ENCODE measurements around the gene TRAFD1. TPM values are rescaled to one million over a fixed set of nuclear protein-coding genes. Genes with fewer than 3 reads are reported as not detected.

Gene TRAFD1
- total RNA-seq, 2 donors from 2014 or later = 29.7 to 50.0 TPM

DNA sequence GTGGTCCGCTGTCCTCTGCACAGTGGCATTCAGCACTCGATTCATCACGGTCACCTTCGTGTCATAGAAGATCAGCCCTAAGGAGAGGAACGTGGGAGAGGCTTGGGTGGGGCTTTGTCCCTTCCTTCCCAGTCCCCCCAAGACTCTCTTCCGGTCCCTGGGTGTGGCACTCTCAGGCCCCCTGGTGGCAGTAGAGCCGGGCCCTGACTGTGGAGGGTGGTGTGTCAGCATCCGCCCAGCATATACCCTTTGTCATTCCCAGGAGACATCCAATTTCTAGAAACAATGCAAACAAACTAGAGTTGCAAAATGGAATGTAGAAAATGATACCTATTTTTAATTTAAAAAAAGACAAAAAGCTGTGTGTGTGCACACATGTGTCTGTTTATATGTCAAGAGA is 45.0 kb downstream of the TRAFD1 start:
- ATAC-seq (replicated peaks) = peak; percentile 42
- H3K27me3 Mint-ChIP-seq = no peaks in the 10 kb centered on the region
- H3K9me3 Mint-ChIP-seq = no peaks in the 10 kb centered on the region
- H3K4me3 Mint-ChIP-seq = no peak overlapping the region
- H3K36me3 Mint-ChIP-seq (ENCODE audit: low read depth) = peaks cover 13% of the 10 kb centered on the region
- H3K27ac Mint-ChIP-seq = peak overlapping the region; percentile 62
- H3K4me1 Mint-ChIP-seq = peaks cover 6% of the 10 kb centered on the region

DNA sequence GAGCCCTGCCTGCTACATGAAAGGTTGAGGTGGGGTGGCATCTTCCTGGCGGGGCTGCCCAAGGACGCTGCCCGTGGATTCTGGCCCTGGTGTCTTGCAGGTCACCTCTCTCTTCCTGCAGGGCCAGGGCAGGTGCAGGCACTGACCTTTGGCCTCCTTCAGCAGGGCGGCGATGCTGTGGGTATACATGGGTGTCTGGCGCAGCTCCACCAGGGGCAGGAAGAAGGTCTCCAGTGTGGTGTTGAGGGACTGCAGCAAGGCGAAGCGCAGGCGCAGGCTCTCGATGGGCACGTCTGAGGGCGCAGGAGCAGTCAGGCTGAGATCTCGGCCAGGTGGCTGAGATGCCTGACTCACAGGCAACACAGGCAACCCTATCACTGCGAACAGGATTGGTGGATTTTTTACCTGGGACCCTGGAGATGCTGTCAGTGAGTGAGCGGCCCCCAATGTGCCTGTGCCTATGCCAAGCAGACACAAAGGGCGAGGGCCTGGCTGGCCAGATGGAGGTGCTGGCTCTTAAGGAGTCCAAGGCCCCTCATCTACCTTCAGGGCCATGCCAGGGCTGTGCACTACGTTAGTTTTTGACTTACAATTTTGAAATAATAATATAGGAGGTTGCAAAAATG is 45.7 kb downstream of the TRAFD1 start:
- H3K4me1 Mint-ChIP-seq = peaks cover 6% of the 10 kb centered on the region
- no peak overlapping the region for H3K27ac Mint-ChIP-seq
- H3K4me3 Mint-ChIP-seq = no peak overlapping the region
- ATAC-seq (replicated peaks) = no peak
- peaks cover 20% of the 10 kb centered on the region for H3K36me3 Mint-ChIP-seq (ENCODE audit: low read depth)
- H3K9me3 Mint-ChIP-seq = no peaks in the 10 kb centered on the region
- no peaks in the 10 kb centered on the region for H3K27me3 Mint-ChIP-seq

DNA sequence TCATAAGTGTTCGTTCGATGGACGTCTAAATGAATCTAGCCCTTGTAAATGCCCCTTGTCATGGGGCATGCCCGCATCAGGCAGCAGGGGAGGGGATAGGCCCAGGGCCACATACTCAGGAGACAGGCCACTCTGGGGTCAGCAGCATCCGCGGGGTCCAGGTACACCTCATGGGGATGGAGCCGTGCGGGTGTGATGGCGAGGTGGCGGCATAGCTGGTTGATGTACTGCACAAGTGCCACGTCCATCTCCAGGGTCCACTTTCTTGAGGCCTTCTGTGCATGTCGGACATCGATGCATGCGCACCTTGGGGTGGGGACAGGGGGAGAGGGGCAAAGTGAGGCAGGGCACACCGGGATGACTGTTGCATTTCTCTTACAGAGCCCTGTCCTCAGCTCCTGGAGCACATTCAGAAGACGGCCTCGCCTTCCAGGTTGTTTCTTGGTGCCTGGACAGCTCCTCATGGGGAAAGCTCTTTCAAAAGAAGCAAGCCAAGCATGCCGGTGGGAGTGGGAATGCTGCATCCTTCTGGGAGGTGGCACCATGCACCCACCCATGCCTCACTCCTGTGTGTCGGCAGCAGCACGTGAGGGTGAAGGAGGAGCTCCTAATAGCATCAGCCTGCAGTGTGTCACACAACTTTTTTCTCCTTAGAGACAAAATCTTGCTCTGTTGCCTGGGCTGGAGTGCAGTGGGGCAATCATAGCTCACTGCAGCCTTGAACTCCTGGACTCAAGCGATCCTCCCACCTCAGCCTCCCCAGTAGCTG is 47.4 kb downstream of the TRAFD1 start:
- H3K4me1 Mint-ChIP-seq = peaks cover 6% of the 10 kb centered on the region
- H3K9me3 Mint-ChIP-seq = no peaks in the 10 kb centered on the region
- no peak overlapping the region for H3K27ac Mint-ChIP-seq
- ATAC-seq (replicated peaks) = no peak
- H3K27me3 Mint-ChIP-seq = no peaks in the 10 kb centered on the region
- H3K4me3 Mint-ChIP-seq = no peak overlapping the region
- peaks cover 32% of the 10 kb centered on the region for H3K36me3 Mint-ChIP-seq (ENCODE audit: low read depth)

DNA sequence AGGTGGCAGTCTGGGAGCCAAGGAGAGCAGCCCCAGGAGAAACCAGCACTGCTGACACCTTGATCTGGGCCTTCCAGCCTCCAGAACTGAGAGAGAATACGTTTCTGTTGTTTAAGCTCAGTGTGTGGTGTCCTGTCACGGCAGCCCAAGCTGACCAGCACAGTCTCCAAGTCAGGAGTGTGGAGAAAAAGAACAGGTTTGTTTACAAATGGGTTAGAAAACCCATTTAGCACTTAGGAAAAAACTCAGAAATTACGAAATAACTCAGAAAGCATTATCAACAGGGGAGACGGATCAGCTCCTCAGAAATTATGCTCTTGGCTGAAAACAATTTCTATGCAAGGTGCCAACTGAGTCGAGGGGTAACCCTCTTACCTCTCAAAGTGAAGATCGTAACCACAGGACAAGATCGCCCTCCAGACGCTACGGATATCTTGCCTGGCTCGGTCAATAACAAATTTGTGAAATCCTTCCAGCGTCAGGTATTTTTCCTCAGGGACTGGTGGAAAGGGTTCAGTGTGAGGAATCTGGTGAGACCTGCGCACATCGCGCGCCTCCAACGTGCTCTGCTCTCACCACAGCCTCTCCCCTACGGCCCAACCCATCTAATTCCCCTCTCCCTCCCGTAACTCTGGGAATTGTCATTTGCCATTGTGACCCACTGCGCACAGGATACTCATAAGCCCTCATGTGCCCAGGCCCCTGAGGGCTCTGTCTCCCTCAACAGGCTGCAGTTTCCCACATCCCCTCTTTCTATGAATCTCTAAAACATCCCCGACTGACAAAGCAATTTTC is 50.2 kb downstream of the TRAFD1 start:
- no peak for ATAC-seq (replicated peaks)
- H3K36me3 Mint-ChIP-seq (ENCODE audit: low read depth) = peaks cover 50% of the 10 kb centered on the region
- no peaks in the 10 kb centered on the region for H3K9me3 Mint-ChIP-seq
- H3K4me1 Mint-ChIP-seq = no peaks in the 10 kb centered on the region
- H3K27ac Mint-ChIP-seq = no peak overlapping the region
- H3K4me3 Mint-ChIP-seq = no peak overlapping the region
- H3K27me3 Mint-ChIP-seq = no peaks in the 10 kb centered on the region

DNA sequence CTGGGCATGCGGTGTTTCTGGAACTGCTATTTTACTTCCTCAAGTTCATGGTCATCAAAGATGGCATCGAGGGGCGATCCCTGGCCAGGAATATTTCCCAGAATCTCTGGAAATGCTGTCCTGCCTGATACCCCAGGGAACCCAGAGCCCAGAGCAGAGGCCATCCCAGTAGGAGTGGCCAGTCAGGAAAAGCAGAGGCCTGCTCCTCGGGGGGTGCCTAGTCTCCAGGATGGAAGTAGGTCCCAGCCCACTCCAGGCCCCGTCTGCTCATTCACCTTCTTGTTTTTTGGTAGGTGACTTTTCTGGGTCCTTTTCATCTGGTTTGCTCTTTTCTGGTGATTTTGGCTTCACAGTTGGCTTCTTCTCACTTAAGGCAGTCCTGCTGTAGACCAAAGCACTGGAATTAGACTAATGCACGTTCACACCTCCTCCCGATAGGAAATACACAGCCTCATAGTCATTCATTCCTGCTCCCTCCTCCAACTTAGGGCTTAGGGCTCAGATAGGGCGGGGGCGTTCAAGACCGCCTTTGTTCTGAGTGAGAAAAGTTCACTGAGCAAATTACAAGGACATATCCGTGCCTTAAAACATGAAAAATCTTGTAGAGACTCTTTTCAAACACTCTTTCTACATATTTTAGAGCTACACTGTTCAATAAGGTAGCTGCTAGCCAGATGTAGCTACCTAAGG is 51.1 kb downstream of the TRAFD1 start:
- Mint-ChIP-seq H3K27ac (peak overlapping the region; percentile 31), H3K9me3 (no peaks in the 10 kb centered on the region), H3K4me1 (no peaks in the 10 kb centered on the region), H3K4me3 (no peak overlapping the region), H3K36me3 (ENCODE audit: low read depth) (peaks cover 59% of the 10 kb centered on the region), H3K27me3 (no peaks in the 10 kb centered on the region)
- ATAC-seq (replicated peaks) = no peak

DNA sequence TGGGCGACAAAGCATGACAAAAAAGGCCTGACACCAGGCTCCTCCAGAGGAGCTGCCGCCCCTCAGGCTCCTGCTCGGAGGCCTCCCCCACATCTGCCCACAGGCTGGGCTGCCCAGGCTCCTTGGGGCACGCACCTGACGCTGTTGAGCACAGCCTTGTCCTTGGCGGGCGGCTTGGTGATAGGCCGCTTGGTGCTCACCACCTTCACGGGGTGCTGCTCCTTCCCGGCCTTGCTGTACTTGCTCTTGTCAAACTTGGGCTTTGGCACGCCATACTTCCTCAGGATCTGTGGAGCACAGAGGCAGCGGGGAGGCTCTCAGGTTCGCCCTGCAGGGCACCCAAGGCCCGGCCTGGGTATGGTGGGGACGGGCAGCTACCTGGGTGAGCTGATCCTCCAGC is 53.4 kb downstream of the TRAFD1 start:
- Mint-ChIP-seq H3K9me3 (no peaks in the 10 kb centered on the region), H3K27ac (no peak overlapping the region)

DNA sequence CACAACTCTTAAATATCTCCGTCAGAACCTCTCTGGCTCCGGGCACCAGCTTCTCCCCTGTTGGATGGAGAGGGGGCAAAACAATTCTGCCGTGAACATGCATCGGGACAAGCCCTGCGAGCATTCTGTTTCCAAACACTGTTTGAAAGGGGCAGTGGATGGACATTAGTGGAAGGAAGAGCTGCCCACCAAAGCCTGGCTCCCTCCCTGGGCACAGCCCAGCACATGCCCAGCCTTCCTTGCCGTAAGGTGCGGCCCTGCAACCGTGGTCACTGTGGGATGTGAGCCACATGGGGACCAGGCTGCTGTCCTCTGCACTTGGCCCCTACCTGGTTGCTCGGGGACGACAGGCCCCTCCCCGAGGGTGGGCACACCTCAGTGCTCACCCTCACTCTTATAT is 54.0 kb downstream of the TRAFD1 start:
- Mint-ChIP-seq H3K9me3 (no peaks in the 10 kb centered on the region), H3K4me3 (no peak overlapping the region), H3K27me3 (no peaks in the 10 kb centered on the region), H3K36me3 (ENCODE audit: low read depth) (peaks cover 69% of the 10 kb centered on the region), H3K27ac (no peak overlapping the region), H3K4me1 (peaks cover 12% of the 10 kb centered on the region)
- ATAC-seq (replicated peaks) = no peak

More for the DNA sequence above, 53.4 kb downstream of the TRAFD1 start:
- H3K4me3 Mint-ChIP-seq = no peak overlapping the region
- no peak for ATAC-seq (replicated peaks)
- no peaks in the 10 kb centered on the region for H3K27me3 Mint-ChIP-seq
- H3K4me1 Mint-ChIP-seq = peaks cover 11% of the 10 kb centered on the region
- H3K36me3 Mint-ChIP-seq (ENCODE audit: low read depth) = peaks cover 64% of the 10 kb centered on the region

DNA sequence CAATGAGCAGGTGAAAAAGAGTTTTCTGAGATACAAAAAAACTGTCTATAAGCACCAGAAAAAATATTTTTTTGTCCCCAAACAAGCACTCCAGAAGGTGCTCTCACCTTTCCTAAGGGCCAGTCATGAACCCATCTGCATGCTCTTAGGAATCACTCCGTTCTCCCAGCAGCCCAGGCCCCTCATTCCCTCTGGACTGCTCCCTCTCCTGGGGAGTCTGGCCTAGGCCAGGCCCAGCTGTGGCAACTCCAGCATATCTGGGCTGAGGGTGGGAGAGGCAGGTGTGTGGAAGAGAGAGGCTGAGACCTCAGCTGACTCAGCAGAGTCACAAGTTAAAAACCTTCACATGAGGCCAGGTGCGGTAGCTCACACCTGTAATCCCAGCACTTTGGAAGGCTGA is 54.6 kb downstream of the TRAFD1 start:
- H3K36me3 Mint-ChIP-seq (ENCODE audit: low read depth) = peaks cover 72% of the 10 kb centered on the region
- H3K27me3 Mint-ChIP-seq = no peaks in the 10 kb centered on the region
- H3K9me3 Mint-ChIP-seq = no peaks in the 10 kb centered on the region
- no peak for ATAC-seq (replicated peaks)
- no peak overlapping the region for H3K4me3 Mint-ChIP-seq
- no peak overlapping the region for H3K27ac Mint-ChIP-seq
- H3K4me1 Mint-ChIP-seq = peaks cover 12% of the 10 kb centered on the region

DNA sequence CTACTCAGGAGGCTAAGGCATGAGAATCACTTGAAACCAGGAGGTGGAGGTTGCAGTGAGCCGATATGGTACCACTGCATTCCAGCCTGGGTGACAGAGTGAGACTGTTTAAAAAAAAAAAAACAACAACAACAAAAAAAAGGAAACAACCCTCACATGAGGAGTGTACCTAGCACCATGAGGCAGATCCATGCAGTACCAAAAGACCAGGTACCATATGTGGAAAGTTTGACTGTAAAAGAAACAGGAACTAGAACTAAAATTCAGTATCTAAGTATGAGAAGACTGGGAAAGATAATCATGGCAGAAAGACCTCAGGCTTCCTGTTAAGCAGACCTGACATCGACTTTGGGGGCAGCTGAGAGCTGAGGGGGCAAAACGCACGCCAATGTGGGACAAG is 55.1 kb downstream of the TRAFD1 start:
- H3K4me3 Mint-ChIP-seq = no peak overlapping the region
- no peak overlapping the region for H3K27ac Mint-ChIP-seq
- no peaks in the 10 kb centered on the region for H3K9me3 Mint-ChIP-seq
- no peaks in the 10 kb centered on the region for H3K27me3 Mint-ChIP-seq
- no peak for ATAC-seq (replicated peaks)
- peaks cover 12% of the 10 kb centered on the region for H3K4me1 Mint-ChIP-seq
- peaks cover 72% of the 10 kb centered on the region for H3K36me3 Mint-ChIP-seq (ENCODE audit: low read depth)

DNA sequence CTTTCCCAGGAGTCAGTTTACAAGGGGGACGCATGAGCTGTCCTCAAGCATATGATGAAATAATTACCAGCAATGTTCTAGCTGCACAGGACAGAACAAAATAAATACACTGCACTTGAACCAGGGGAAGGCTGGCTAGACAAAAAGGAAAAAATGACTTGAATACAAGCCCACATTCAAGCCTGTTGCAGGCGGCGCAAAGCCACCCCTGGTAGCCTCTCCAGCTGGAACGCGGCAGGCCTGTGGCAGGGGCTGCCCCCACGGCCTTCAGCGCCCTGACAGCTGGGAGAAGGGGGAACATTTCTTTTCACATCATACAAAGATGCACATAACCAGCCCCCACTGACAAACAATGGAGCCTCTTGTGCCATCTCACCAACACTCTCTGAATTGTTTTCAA is 57.1 kb downstream of the TRAFD1 start:
- no peaks in the 10 kb centered on the region for H3K27me3 Mint-ChIP-seq
- peaks cover 60% of the 10 kb centered on the region for H3K36me3 Mint-ChIP-seq (ENCODE audit: low read depth)
- ATAC-seq (replicated peaks) = no peak
- peaks cover 12% of the 10 kb centered on the region for H3K4me1 Mint-ChIP-seq
- H3K27ac Mint-ChIP-seq = no peak overlapping the region
- H3K9me3 Mint-ChIP-seq = no peaks in the 10 kb centered on the region
- H3K4me3 Mint-ChIP-seq = peak overlapping the region; percentile 44

DNA sequence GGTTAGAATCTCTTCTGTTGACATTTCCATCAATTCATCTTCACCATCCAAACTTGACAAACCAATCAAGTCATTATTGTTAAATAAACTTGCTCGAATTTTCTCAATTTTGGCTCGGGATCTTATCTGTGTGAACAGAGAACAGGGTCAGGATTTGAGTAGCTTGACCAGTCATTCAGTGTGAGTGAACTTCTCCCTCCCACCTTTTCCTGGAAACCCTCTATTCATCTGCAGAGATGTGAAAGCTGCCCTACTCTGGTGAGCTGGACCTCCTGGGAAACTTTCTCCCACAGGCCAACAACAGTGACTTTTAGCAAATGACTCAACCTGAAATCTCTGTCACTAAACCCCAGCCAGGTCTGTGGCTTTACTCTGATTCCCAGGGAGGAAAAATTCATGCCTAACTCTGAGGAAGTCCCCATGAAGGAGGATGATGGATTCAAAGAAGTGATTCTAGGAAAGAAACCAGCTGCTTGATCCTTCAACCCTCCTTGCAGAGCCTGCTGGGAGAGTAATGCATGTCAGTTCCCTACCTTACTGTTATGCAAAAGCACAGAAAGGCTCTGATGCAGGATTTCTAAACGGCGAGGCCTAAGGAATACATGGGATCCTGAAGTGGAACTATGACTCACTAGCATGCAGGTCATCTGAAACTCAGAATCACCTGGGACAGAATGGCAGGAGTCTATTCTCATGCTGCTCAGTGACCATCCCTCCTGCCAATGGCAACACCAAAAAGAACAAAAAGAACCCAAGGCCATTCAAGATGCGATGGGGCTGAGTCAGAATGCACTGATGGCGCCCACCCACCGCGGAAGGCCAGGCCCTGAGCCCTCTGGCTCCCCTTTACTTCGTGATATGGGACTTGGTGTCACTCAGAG is 58.0 kb downstream of the TRAFD1 start:
- Mint-ChIP-seq H3K36me3 (ENCODE audit: low read depth) (peaks cover 56% of the 10 kb centered on the region), H3K27ac (peak overlapping the region; percentile 67), H3K4me1 (peaks cover 12% of the 10 kb centered on the region), H3K4me3 (peak overlapping the region; percentile 44), H3K27me3 (no peaks in the 10 kb centered on the region), H3K9me3 (no peaks in the 10 kb centered on the region)
- ATAC-seq (replicated peaks) = peak; percentile 93

DNA sequence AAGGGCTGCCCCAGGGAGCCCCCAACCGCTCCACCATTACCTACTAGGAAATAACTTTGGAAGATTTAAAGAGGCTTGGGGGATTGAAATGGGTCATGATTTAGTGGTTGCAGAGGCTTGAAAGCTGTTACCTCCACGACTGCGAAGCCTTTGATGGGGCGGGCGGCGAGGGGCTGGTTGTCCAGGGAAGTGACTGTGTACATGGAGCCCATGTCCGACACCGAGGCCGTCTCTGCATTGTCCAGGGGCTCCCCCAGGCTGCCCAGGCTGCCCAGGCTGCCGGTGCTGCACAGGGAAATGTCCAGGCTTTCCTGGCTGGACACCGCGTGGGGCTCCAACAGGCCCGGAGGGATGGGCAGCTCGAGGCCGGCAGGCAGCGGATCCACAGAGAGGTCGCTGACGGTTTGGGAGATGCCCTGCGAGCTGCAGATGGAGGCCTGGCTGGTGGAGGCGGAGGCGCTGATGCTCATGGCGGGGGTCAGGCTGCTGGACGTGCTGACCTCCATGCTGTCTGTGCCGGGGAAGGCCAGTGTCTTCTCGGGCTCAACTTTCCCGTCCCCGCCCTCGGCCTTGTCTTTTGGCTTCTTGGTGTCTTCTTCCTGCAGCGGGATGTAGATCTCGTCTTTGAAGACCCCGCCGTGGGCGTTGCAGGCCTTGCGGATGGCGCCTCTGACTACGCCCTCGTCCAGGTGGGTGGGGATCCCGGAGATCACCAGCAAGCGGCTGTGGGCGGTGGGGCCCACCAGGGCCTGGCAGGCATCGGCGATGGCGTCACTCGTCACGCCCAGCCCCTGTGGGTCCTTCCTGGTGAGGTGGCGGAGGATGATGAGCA is 58.9 kb downstream of the TRAFD1 start:
- ATAC-seq (replicated peaks) = no peak
- no peaks in the 10 kb centered on the region for H3K9me3 Mint-ChIP-seq
- no peaks in the 10 kb centered on the region for H3K27me3 Mint-ChIP-seq
- peaks cover 56% of the 10 kb centered on the region for H3K36me3 Mint-ChIP-seq (ENCODE audit: low read depth)
- peaks cover 12% of the 10 kb centered on the region for H3K4me1 Mint-ChIP-seq
- no peak overlapping the region for H3K27ac Mint-ChIP-seq
- H3K4me3 Mint-ChIP-seq = peak overlapping the region; percentile 44
